Ovary (tissue), 9 donors: ENCODE data around the gene NAGS. TPM values are rescaled to one million over a fixed set of nuclear protein-coding genes. Genes with fewer than 3 reads are reported as not detected.
"Not testable (repeated sequence)": the region's sequence is repeated elsewhere in the genome, so short reads cannot be mapped to it uniquely, and the experiment has no call there.

Experiments used
- DNase-seq, 5 donors: peaks; one replicate each; pipeline ENCODE4 v3.0.0-alpha.2; 2019 to 2020
- H3K27ac ChIP-seq, 2 donors: fragments of 200-600 bp; one replicate each; pipeline versions ENCODE4 v1.5.1 to v1.8.0; 2019 to 2022
- H3K27me3 ChIP-seq: fragments of 200-600 bp; one replicate; pipeline ENCODE4 v1.8.0; 2022
- H3K36me3 ChIP-seq: fragments of 200-600 bp; sonication (generic); one replicate; pipeline ENCODE4 v1.5.1; 2019
- H3K4me1 ChIP-seq: one replicate; pipeline ENCODE4 v1.8.1; 2013; ENCODE audit warnings: mild to moderate bottlenecking, moderate library complexity; ENCODE audit not compliant: insufficient read depth
- H3K4me3 ChIP-seq: fragments of 200-600 bp; sonication (generic); one replicate; pipeline ENCODE4 v1.5.1; 2017
- H3K9me3 ChIP-seq, 2 donors: fragments of 200-600 bp in 1 of 2; sonication (generic) in 1 of 2; one replicate each; pipeline versions ENCODE4 v1.5.1 to v1.8.1; 2013 to 2019; ENCODE audit warnings: mild to moderate bottlenecking in 1 of 2, moderate library complexity in 1 of 2
- EP300 ChIP-seq: sonication (generic); formaldehyde crosslinking; IDR thresholded peaks from one replicate; pipeline ENCODE4 v1.6.1; 2017; ENCODE audit warnings: antibody characterized with exemption
- POLR2A ChIP-seq: fragments of 450-650 bp; IDR thresholded peaks from one replicate; pipeline ENCODE4 v1.6.1; 2017; ENCODE audit warnings: antibody characterized with exemption, mild to moderate bottlenecking, moderate library complexity
- WGBS, 3 donors: extraction: QIAGEN DNeasy Blood & Tissue Kit in 1 of 3; methylation state at CpG; one replicate each; pipeline versions ENCODE4 v1.1.5 to v1.1.7; 2013 to 2017; 5-methylcytosine and 5-hydroxymethylcytosine counted together
- intact Hi-C, 4 donors: fragments of 100-400 bp; cut with DNase I; formaldehyde crosslinking; loops; one replicate each; pipeline versions ENCODE4 v1.11.0 to v1.15.1; 2022 to 2023
- polyA plus RNA-seq, 2 donors: library from polyadenylated mRNA; stranded (reverse); fragments of 200-250 nt in 1 of 2; fragments of 350-450 nt in 1 of 2; fragmentation: Illumina TruSeq in 1 of 2; extraction: RNeasy Lipid Tissue Mini Kit (QIAGEN cat#74804) in 1 of 2; gene quantifications; one replicate each; pipeline ENCODE4 v1.2.3, GENCODE V29; 2013 to 2014
- total RNA-seq, 7 donors: library from RNA; depleted of rRNA in 2 of 7; stranded (reverse); fragments of >200 nt in 2 of 7; fragmentation: NEBNext Ultra II Directional in 3 of 7; extraction: Animal tissue kit (Norgen Biotek cat#: 25700) in 3 of 7; gene quantifications; one replicate each; pipeline versions ENCODE4 v1.1.0 to v1.2.4, GENCODE V29; 2016 to 2023
- TF ChIP-seq, protein P1 (sequence below), 3 donors: fragments of 450-650 bp in 2 of 3; fragments of 200-600 bp in 1 of 3; IDR thresholded peaks; one replicate each; pipeline versions ENCODE4 v1.5.1 to v1.8.0; 2016 to 2022; ENCODE audit warnings: antibody characterized with exemption in 3 of 3, mild to moderate bottlenecking in 1 of 3
- donor health status: DM: no; HTN: no; CAD: no; lungs with moderate emphysema.
- donor health status: DM: no; HTN: no; CAD: no.
- donor health status: Bipolar disorder and iron deficiency.
- donor health status: DM: yes; HTN: yes; CAD: no.
- donor health status: DM: no; HTN: no; CAD: no.
- donor health status: DM: yes; HTN: yes; CAD: no.

Gene NAGS
- total and polyA plus RNA-seq, 9 donors, result 0.33 to 1.7 (median 1.3) TPM

DNA sequence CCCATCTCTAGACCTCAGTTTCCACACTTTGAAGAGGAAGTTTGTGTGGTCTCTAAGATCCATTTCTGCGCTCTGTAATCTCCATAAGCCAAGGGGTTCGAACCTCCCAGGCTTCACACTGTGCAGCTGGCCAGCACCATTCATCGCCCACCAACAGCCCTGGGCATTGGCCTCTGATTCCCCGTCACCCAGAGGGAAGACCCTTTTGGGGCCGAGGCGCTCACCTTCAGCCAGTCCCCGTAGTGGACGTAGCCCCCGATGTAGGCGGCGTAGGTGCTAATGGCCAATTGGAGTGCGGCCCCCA, 9.7 kb downstream of the NAGS start:
- TF ChIP-seq, protein P1, sequence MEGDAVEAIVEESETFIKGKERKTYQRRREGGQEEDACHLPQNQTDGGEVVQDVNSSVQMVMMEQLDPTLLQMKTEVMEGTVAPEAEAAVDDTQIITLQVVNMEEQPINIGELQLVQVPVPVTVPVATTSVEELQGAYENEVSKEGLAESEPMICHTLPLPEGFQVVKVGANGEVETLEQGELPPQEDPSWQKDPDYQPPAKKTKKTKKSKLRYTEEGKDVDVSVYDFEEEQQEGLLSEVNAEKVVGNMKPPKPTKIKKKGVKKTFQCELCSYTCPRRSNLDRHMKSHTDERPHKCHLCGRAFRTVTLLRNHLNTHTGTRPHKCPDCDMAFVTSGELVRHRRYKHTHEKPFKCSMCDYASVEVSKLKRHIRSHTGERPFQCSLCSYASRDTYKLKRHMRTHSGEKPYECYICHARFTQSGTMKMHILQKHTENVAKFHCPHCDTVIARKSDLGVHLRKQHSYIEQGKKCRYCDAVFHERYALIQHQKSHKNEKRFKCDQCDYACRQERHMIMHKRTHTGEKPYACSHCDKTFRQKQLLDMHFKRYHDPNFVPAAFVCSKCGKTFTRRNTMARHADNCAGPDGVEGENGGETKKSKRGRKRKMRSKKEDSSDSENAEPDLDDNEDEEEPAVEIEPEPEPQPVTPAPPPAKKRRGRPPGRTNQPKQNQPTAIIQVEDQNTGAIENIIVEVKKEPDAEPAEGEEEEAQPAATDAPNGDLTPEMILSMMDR (IDR thresholded peaks at IDR 0.05), result no peak
- TF ChIP-seq EP300, result no peak
- no peak for TF ChIP-seq POLR2A
- H3K9me3 ChIP-seq, result no peaks in the 10 kb centered on the region
- DNase-seq, result no peak
- H3K36me3 ChIP-seq, result no peaks in the 10 kb centered on the region
- intact Hi-C loops, result no loop called here
- H3K4me3 ChIP-seq, result peak overlapping the region; percentile 48
- no peaks in the 10 kb centered on the region for H3K27me3 ChIP-seq
- peak overlapping the region in 1 of 2 donors; percentile 1 for H3K27ac ChIP-seq
- 5 to 9% (median 6%) methylated on average over 12 of the region's 12 CpGs for WGBS, 3 donors
- H3K4me1 ChIP-seq, result peaks cover 6% of the 10 kb centered on the region

DNA sequence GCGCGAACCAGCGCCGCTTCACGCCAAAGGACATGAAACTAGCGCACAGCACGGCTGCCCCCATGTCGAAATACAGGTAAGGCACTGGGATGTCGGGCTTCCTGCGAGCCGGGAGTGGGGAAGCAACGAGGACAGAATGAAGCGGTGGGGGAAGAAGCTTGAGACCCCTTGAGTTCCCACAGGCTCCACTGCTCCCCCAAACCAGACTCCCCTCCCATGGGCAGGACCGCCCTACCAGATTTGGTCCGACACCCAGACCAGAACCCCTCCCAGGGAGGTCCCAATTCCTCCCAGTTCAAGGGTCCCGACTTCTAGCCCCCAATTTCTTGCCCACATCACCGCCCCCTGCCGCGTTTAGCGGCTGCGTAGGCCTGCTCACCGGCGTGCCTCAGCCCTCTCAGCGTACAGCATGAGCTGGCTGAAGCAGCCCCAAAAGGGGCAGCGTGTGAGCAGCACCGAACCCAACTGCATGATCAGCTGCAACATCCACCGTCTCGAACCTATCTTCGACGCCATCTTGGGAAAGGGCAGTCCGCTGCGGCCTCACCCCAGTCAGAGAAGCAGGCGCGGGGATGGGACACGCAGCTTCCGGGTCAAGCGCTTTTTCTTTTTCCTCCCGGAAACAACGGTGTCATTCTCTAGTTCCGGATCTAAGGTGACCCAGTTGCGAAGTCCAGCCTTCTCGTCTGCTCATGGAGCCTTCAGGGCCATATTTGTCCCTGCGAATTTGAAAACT, 10.2 kb downstream of the NAGS start, which contains the start of gene TMEM101:
TSS of gene TMEM101 (minus strand) at position 527 of the 736 bp plus-strand sequence. CDS start at position 516, 11 bp downstream.
- DNase-seq, result peak; percentile 86 to 92 (median 90)
- H3K4me3 ChIP-seq, result peak within 1 kb of the TSS; percentile 48
- WGBS, 3 donors, result 1 to 2% (median 1%) methylated on average over 43 of the region's 43 CpGs
- TF ChIP-seq POLR2A (peak; percentile 23), EP300 (no peak)
- TF ChIP-seq, protein P1 (IDR thresholded peaks at IDR 0.05), result no peak
- peak within 1 kb of the TSS; percentile 1 to 38 for H3K27ac ChIP-seq
- H3K9me3 ChIP-seq, result no peaks in the 10 kb centered on the region
- H3K27me3 ChIP-seq, result no peaks in the 10 kb centered on the region
- H3K36me3 ChIP-seq, result no peaks in the 10 kb centered on the region
- peaks cover 6% of the 10 kb centered on the region for H3K4me1 ChIP-seq
- intact Hi-C loops, result no loop called here

DNA sequence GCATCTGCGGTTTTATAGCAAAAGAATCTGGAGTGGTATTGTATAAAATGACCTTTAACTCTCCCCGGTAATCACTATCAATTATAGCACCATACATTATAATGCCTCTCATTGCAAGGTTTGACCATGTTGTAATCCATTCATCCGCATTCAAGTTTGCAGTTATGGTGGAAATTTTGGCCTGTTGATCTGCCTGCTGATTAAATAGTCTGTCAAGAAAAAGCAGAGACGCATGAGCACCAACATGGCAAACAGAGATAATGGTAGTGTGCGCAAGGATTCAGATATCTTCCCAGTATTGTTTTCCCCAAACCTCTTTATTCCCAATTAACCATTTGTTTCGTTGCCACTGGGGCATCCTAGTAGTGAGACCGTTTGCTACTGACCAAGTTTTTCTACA, 16.8 kb downstream of the NAGS start:
- DNase-seq, H3K4me1 ChIP-seq, intact Hi-C loops, H3K4me3 ChIP-seq, H3K9me3 ChIP-seq, H3K27me3 ChIP-seq, H3K36me3 ChIP-seq, H3K27ac ChIP-seq: not testable (repeated sequence)
- 92 to 94% (median 93%) methylated on average over 7 of the region's 7 CpGs for WGBS, 3 donors

DNA sequence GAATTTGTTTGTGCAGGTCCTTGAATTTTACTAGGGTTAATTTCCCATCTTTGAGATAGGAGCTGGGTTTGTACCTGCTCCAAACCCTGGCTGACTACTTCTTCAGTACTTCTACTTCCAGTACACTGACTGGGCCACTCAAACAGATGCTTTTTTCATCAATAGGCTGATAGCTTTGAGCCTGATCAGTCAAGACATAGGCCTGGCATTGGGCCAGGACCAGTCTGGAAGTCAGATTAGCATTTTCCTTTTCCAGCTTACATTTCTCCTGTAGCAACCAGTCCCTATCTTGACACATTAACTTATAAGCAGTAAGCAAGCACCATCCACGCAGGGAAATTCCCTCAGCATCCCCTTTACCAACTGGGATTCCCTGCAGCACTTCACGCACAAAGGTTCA, 17.8 kb downstream of the NAGS start:
- no peak for DNase-seq
- H3K4me3 ChIP-seq, result no peak overlapping the region
- H3K36me3 ChIP-seq, result no peaks in the 10 kb centered on the region
- WGBS, 3 donors, result 93 to 100% (median 94%) methylated on average over 2 of the region's 2 CpGs
- intact Hi-C loops, result no loop called here
- no peaks in the 10 kb centered on the region for H3K27me3 ChIP-seq
- no peaks in the 10 kb centered on the region for H3K4me1 ChIP-seq
- TF ChIP-seq EP300 (no peak), POLR2A (no peak)
- TF ChIP-seq, protein P1 (IDR thresholded peaks at IDR 0.05), result no peak
- no peaks in the 10 kb centered on the region for H3K9me3 ChIP-seq
- H3K27ac ChIP-seq, result no peak overlapping the region

DNA sequence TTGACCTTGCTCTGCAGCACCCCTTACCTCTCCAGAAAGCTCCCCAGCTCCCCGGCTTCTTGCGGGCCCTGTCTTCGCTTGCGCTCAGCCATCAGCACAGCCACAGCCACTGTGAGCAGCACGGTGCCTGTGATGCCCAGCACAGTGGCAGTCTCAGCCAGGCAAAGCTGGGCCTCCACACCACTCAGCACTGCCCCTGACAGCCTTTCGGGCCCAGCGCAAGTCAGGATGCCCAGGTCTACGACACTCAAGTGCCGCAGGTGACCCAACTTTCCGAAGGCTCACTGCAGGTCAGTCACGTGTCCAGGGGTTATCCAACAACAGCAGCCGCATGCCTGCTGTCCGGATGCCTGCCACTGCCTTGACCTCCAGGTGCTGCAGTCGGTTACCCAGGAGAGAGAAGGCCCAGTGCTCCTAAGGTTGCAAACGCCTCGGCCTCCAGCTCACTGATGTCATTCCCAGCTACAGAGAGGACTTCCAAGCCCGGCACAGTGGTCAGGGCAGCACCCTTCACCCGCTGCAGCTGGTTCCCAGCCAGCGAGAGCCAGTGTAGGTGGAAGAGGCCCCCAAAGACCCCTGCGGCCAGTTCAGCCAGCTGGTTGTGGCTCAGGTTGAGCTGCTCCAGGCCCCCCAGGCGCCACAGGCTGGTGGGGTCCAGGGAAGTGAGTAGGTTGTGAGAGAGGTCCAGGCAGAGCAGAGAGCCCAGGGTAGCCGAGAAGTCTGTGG, 19.3 kb downstream of the NAGS start:
- DNase-seq, result no peak
- no peaks in the 10 kb centered on the region for H3K9me3 ChIP-seq
- H3K4me1 ChIP-seq, result no peaks in the 10 kb centered on the region
- intact Hi-C loops, result no loop called here
- H3K4me3 ChIP-seq, result no peak overlapping the region
- TF ChIP-seq, protein P1 (IDR thresholded peaks at IDR 0.05), result no peak
- TF ChIP-seq EP300 (no peak), POLR2A (no peak)
- no peak overlapping the region for H3K27ac ChIP-seq
- H3K36me3 ChIP-seq, result no peaks in the 10 kb centered on the region
- WGBS, 3 donors, result 78 to 87% (median 81%) methylated on average over 22 of the region's 22 CpGs
- H3K27me3 ChIP-seq, result no peaks in the 10 kb centered on the region
